GM19099 (cell line): ENCODE results near the gene MYO3B.

Experiments
- POLR2A ChIP-seq: IDR thresholded peaks from 3 replicates; pipeline ENCODE4 v1.6.1; 2011; ENCODE audit warnings: low read depth; ENCODE audit not compliant: insufficient read length; ENCODE audit errors: extremely low read depth

The MYO3B gene

GRCh38 chr2:170228429-170228828, 50.5 kb downstream of the MYO3B start:
- TF ChIP-seq POLR2A = no peak

- TF ChIP-seq POLR2A = no peak
Measured at GRCh38 chr2:170229125-170229524, 51.2 kb downstream of the MYO3B start.

- TF ChIP-seq POLR2A = no peak
Measured at GRCh38 chr2:170229744-170230143, 51.8 kb downstream of the MYO3B start.

DNA sequence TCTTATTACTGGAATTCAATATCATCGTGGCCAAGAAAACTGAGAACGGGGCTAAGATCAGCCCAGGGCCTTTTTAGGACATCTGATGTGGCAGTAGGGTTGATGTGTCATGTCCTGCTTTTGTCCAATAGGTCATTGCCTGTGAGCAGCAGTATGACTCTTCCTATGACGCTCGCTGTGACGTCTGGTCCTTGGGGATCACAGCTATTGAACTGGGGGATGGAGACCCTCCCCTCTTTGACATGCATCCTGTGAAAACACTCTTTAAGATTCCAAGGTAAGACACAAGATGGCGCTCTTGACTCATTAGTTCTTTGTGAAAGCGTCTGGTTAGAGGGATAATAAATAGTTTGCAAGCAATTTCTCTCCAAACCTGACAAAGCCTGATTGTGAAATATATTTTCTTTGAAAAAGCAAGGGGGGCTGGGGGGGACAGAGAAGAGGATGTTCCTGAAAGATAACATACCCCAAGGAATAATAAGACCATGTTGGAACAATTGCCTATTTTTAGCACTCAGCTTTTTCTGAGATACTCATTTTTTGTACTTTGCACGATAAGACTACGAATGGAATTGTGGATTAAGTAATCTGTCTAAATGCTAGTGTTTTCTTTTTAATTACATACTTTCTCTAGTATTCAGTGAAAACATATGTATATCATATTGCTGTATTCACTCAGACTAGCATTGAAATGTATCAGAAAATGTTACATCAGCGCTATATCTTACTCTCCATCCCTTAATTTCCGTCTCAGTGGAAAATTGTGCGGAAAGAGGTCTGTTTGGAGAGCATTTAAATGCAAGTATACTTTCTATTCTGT, 58.1 kb downstream of the MYO3B start:
- TF ChIP-seq POLR2A = no peak

DNA sequence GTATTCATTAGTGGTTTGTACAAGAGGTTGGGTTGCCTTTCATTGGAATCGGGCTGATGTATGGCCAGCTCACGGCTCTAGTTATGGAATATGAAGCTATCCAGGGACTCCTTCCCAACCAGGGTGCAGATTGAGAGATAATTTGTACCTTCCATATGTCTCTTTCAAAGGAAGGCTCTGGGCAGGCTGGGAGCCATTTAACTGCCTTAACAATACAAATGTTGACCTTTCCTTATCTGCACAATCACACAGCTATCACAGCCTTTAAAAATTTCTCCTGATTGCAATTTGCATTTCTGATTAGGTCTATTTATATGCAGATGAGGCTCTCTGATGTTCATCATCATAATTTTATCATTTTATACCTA, 58.7 kb downstream of the MYO3B start:
- no peak for TF ChIP-seq POLR2A

- TF ChIP-seq POLR2A = no peak
Measured at GRCh38 chr2:170237572-170238120, 59.7 kb downstream of the MYO3B start.

DNA sequence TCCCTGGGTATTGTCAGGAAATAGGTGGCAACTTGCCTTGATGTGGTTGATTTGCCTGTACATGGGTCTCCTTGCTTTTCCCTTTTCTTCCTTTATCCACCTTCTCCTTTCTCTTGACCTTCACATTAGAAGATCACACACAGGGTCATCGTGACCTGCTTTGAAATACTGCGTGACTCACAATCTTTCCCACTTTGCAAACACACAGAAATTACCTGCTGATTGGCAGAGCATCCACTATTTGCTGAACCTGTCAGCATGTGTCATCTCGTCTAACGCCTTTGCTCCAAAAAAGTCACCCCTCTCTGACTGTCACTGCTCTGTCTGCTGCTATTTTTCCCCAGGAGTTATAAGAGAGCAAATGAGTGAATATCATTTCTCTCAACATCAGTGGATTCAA, 60.8 kb downstream of the MYO3B start:
- no peak for TF ChIP-seq POLR2A

DNA sequence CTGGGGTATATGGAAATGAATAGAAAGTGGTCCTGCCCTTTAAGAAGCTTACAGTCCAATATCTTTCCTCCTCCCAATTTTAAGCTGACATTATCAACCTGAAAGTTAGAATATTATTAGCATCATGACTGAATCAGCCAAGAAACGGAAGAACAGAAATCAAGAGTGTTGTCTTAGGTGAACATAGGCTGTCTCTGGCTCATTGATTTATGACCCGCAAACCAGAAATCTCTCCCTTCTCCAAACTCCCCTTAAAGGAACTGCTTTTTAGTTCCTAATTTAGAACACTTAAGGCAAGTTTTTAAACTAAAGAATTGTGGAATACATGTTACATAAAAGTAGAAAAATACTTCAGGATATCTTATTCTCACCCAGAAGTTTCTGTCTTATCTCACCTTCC, 62.7 kb downstream of the MYO3B start:
- no peak for TF ChIP-seq POLR2A

GRCh38 chr2:170241756-170242155, 63.8 kb downstream of the MYO3B start:
- TF ChIP-seq POLR2A = no peak

DNA sequence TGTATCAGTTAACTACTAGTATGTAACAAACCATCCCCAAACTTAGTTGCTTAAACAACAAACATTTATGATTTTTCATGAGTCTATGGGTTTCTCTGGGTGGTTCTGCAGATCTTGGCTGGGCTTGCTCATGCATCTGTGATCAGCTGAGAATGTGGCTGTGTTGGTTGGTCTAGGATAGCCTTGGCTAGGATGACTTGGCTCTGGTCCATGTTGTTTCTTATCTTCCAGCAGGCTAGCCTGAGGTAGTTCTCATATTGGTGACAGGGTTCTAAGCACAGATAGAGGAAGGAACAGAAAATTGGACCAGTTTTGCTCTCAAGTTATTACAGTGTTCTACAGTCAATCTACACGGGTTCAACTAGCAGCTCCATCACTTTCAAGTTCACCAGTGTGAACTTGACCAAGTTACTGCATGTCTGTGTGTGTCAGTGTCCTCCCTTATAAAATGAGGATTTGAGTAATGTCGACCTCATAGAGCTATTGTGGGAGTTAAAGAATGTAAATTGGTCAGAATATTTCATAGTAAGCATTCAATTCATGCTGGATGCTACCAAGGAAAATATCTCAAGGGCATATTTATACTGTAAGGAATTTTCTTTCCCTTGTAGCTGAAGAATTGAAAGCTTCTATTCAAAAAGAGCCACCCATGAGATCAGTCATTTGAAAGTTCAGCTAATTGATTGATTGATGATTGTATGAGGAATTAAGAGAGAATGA, 65.3 kb downstream of the MYO3B start:
- no peak for TF ChIP-seq POLR2A

DNA sequence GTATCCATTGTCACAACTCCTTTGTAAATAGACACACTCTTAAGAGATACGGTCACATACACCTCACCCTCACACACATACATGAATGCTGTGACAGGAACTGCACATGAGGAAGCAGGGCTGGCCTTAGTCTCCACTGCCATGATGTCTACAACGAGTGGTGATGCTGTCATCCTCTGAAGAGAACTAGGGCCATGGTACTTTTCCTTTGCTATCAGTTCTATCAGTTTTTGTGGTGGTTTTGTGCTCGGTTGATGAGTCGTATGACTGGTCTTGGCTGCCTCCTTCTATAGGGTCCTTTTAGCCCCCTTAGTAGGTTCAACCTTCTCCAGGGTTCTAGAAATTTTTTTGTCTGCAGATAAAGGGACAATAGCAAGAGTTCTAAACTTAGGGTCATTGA, 66.0 kb downstream of the MYO3B start:
- no peak for TF ChIP-seq POLR2A

DNA sequence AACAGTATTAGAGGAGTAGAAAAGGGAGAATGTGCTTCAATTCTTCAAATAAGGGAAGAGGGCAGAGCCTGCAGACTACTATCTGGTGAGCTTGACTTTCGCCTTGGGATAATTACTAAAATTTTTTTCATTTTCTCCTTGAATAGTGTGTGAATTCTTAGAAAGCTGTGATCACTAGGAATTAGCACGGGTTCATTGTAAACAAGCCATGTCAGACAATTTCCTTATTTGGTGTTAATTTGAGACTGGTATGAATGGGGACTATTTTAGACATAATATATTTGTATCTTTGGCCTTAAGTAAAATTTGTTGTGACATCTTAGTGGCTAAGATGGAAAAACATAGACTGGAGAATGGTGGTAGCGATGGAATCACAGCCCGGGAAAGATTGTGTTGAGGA, 66.6 kb downstream of the MYO3B start:
- no peak for TF ChIP-seq POLR2A

DNA sequence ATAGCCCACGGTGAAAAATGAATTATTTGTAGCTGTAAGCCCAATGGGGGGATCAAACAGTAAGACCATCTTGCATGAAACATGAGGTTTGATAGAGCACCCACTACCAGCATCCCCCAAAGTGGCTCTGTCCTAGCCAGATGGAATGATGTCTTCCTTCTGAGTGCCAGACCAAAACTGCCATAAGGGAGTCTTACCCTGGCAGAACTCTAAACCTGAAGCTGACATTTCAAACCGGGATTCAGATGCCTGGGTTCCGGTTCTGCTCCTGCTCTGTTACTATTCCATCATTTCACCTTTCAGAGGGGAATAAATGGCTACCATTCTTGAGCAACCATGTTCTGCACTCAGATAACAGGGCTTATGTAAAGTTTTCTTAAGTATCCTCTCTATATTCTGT, 67.4 kb downstream of the MYO3B start:
- no peak for TF ChIP-seq POLR2A

DNA sequence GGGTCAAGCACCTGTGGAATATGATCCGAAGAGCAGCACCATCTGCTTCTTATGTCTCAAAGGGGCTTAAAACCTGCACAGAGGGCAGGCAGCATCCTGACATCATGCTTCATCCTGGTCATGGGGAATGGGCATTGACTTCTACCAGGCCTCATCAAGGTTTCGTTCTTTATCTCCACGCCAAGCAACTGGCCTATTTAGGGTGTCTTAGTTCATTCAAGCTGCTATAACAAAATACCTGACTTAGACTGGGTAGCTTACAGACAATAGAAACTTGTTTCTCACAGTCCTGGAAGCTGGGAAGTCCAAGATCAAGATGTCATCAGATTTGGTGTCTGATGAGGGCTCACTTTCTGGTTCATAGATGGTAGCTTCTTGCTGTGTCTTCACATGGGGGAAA, 69.4 kb downstream of the MYO3B start:
- TF ChIP-seq POLR2A = no peak

GRCh38 chr2:170247882-170248393, 70.0 kb downstream of the MYO3B start:
- TF ChIP-seq POLR2A = no peak
